Lung microvascular endothelial cell (primary cell): ENCODE data around the gene MEGF6. TPM values are rescaled to one million over a fixed set of nuclear protein-coding genes. Genes with fewer than 3 reads are reported as not detected.
"Not testable (repeated sequence)": the region's sequence is repeated elsewhere in the genome, so short reads cannot be mapped to it uniquely, and the experiment has no call there.

Experiments
- DNase-seq, 2 donors: peaks; one replicate each; pipeline versions ENCODE4 v3.0.0 to v3.0.0-alpha.2; 2010; ENCODE audit warnings: low read depth in 2 of 2
- total RNA-seq: library from RNA; depleted of rRNA; stranded (reverse); fragments of >200 nt; gene quantifications from 2 replicates; pipeline ENCODE4 v1.2.1, GENCODE V29; 2014

MEGF6 gene
- total RNA-seq, 1 donor from 2014 or later, result 212 TPM

- no peak for DNase-seq
Observed at GRCh38 chr1:3573500-3573899, 37.8 kb downstream of the MEGF6 start.

- DNase-seq, result not testable (repeated sequence)
Observed at GRCh38 chr1:3572638-3573037, 38.7 kb downstream of the MEGF6 start.

- DNase-seq, result no peak
Observed at GRCh38 chr1:3571263-3571662, 40.0 kb downstream of the MEGF6 start.

- no peak for DNase-seq
Observed at GRCh38 chr1:3570066-3570986, 41.0 kb downstream of the MEGF6 start.

- DNase-seq, result no peak
Observed at GRCh38 chr1:3569436-3569835, 41.9 kb downstream of the MEGF6 start.

GRCh38 chr1:3568815-3569435, 42.4 kb downstream of the MEGF6 start:
- DNase-seq, result no peak

- no peak for DNase-seq
Observed at GRCh38 chr1:3566951-3567804, 44.1 kb downstream of the MEGF6 start.

GRCh38 chr1:3566003-3566885, 45.1 kb downstream of the MEGF6 start:
- no peak for DNase-seq

- DNase-seq, result peak; percentile 34 to 55
Observed at GRCh38 chr1:3564921-3565831, 46.1 kb downstream of the MEGF6 start.

GRCh38 chr1:3563610-3564009, 47.7 kb downstream of the MEGF6 start:
- DNase-seq, result no peak

- no peak for DNase-seq
Observed at GRCh38 chr1:3563125-3563524, 48.2 kb downstream of the MEGF6 start.

- no peak for DNase-seq
Observed at GRCh38 chr1:3562712-3563111, 48.6 kb downstream of the MEGF6 start.

- DNase-seq, result no peak
Observed at GRCh38 chr1:3561702-3562101, 49.6 kb downstream of the MEGF6 start.

- no peak for DNase-seq
Observed at GRCh38 chr1:3560981-3561380, 50.3 kb downstream of the MEGF6 start.

GRCh38 chr1:3560251-3560871, 50.9 kb downstream of the MEGF6 start:
- DNase-seq, result peak in 1 of 2 donors; percentile 69

GRCh38 chr1:3558036-3558726, 53.1 kb downstream of the MEGF6 start:
- DNase-seq, result no peak

GRCh38 chr1:3557366-3557765, 53.9 kb downstream of the MEGF6 start:
- no peak for DNase-seq

GRCh38 chr1:3556336-3556735, 55.0 kb downstream of the MEGF6 start:
- DNase-seq, result no peak
